ENCODE data around the gene IFNAR2.

Gene IFNAR2

DNA sequence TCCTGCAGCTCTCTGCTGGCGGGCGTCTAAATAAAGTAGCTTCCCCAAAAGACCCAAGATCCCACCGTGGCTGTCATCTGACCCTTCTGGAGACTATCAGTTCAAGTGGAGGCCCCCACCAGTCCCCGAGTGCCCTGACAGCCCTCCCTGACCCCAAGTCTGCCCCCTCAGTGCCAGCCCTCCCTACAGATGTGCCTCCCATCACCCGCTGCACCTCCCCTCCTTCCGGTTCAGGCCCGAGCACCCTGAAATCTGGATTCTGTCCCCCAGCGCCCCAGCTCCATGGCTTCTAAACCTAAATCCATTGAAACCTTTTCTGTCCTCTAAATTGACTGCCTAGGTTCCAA lies 37.0 kb downstream of the IFNAR2 start:
- DNase-seq: no peak

DNA sequence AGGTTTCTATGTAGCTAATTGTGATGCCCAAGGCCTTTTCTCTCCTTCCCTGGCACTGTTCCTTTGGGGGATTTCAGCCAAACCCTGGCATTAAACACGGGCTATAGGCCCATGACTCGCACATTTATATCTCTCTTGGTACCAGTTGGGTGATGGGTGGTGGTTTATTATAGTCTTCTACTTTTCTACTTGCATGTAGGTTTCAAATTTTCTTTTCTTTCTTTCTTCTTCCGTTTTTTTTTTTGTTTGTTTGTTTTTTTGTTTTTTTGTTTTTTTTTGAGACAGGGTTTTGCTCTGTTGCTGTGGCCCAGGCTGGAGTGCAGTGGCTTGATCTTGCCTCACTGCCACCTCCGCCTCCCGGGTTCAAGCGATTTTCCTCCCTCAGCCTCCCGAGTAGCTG lies 37.5 kb downstream of the IFNAR2 start:
- DNase-seq: no peak

DNA sequence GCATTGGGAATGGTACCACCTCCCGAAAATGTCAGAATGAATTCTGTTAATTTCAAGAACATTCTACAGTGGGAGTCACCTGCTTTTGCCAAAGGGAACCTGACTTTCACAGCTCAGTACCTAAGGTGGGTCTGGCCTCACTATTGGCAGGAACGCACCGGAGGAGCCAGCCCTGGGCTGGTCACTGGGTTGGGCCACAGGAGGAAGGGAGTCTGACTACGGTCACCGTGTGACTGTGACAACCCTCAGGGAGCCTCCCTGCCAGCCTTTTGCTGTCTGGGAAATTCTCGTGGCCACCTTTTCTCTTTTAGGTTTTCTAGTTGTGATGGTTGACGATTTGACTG lies 38.6 kb downstream of the IFNAR2 start:
- no peak for DNase-seq

- no peak for DNase-seq
Observed at GRCh38 chr21:33268737-33269441, 39.2 kb downstream of the IFNAR2 start.

DNA sequence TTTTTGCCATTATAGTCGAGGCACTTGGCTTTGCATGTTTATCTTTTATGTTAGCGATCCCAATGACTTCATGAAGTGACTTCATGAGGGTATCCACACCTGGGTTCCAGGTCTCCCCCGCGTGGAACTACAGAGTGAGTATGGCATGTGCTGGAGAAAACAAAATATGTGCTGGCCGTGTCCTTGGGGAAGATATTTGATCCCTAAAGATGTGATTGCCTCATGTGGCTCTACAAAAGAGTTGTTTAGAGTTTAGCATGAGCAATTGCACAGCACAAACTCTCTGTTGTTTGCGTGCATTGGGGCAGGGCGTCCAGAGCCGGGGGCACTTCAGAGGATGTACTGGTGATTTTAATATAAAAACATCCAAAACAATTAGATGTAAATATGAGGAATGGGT lies 41.2 kb downstream of the IFNAR2 start:
- DNase-seq: no peak

DNA sequence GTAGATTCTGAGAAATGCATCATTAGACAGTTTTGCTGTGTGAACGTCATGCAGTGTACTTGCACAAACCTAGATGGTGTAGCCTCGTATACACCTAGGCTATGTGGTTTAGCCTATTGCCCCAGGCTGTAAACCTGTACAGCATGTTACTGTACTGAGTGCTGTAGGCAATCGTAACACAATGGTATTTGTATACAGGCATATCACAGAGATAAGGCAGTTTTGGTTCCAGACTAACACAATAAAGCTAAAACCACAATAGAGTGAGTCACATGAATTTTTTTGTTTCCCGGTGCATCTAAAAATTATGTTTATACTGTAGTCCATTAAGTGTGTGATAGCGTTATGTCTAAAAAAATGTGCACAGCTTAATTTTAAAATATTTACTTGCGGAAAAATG lies 43.3 kb downstream of the IFNAR2 start:
- DNase-seq: no peak

- DNase-seq: no peak
Observed at GRCh38 chr21:33278721-33279120, 49.0 kb downstream of the IFNAR2 start.

- DNase-seq: no peak
Observed at GRCh38 chr21:33279330-33279820, 49.6 kb downstream of the IFNAR2 start.

Data from right kidney (tissue), 1 donor.